HG02885 (cell line): ENCODE data around the gene MBD1.
"Not testable (repeated sequence)": the region's sequence is repeated elsewhere in the genome, so short reads cannot be mapped to it uniquely, and the experiment has no call there.

ENCODE experiments used
- ATAC-seq: cut with Tn5 transposase; IDR thresholded peaks from one replicate; pipeline ENCODE4 v1.9.1; 2021; ENCODE audit warnings: mild to moderate bottlenecking; ENCODE audit not compliant: unreplicated experiment, poor library complexity

The MBD1 gene

GRCh38 chr18:50281295-50281971, at the start of gene MBD1:
MBD1 (minus strand) TSS chr18:50281523; CDS start chr18:50279992, 1,531 bp downstream.
- peak; percentile 90 for ATAC-seq

DNA sequence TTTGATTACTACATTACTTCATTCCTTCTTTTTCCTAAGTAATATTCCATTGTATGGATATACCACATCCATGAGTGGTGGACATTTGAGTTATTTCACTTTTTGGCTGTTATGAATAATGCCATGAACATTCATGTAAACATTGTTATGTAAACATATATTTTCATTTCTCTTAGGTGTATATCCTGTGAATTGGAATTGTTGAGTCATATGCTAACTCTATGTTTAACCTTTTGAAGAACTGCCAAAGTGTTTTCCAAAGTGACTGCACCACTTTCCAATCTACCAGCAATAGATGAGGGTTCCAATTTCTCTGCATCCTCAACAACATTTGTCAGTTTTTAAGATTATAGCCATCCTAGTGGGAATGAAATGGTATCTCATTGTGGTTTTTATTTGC, 48.9 kb upstream of the MBD1 start:
- ATAC-seq, result no peak

GRCh38 chr18:50327983-50328382, 46.7 kb upstream of the MBD1 start:
- ATAC-seq, result no peak

- peak; percentile 76 for ATAC-seq
These were observed 39.4 kb upstream of the MBD1 start for GRCh38 chr18:50320719-50321118.

DNA sequence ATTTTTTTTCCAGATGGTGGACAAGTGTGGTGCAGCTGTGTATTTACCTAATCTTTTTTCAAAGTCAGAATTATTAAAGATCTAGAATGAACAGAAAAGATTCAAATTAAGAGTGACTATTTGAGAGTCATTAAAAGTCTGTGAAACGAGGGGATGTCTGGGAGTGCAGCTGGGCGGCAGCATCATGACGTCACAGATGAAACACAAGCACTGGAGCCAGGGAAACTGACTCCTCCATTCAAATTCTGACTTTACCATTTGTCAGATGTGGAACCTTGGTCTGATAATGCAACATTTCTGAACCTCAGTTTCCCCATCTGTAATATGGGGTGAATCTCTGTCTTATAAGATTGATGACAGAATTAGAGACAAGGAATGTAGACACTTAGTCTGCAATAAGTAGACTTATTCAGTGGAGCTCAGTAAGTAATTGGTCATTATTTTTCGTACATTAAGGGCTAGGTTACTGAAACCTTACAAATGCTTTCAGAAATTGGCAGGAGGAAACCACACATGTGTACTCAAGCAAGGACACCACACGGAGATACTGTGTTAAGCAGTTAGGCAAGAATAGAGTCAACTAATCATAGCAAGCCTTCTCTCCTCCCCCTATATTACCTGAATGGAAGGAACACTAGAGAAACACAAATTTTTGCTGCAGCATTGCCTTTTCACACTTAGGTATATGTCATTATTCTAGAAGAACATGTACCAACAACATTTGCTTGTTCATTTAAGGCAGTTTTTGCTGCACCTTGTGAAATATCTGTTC, 34.0 kb upstream of the MBD1 start:
- ATAC-seq, result peak; percentile 78

GRCh38 chr18:50313873-50314460, 32.6 kb upstream of the MBD1 start:
- ATAC-seq, result no peak

GRCh38 chr18:50313031-50313607, 31.8 kb upstream of the MBD1 start:
- peak; percentile 13 for ATAC-seq

- ATAC-seq, result peak; percentile 76
These were observed 31.1 kb upstream of the MBD1 start for GRCh38 chr18:50312296-50313030.

- no peak for ATAC-seq
These were observed 30.3 kb upstream of the MBD1 start for GRCh38 chr18:50311650-50312049.

DNA sequence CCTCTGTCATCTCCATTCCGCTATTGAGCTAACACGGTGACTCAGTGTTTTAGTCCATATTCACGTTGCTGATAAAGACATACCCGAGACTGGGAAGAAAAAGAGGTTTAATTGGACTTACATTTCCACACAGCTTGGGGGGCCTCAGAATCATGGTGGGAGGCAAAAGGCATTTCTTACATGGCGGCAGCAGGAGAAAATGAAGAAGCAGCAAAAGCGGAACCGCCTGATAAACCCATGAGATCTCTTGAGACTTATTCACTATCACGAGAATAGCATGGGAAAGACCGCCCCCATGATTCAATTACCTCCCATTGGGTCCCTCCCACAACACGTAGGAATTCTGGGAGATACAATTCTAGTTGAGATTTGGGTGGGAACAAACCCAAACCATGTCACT, 28.8 kb upstream of the MBD1 start:
- ATAC-seq, result no peak

DNA sequence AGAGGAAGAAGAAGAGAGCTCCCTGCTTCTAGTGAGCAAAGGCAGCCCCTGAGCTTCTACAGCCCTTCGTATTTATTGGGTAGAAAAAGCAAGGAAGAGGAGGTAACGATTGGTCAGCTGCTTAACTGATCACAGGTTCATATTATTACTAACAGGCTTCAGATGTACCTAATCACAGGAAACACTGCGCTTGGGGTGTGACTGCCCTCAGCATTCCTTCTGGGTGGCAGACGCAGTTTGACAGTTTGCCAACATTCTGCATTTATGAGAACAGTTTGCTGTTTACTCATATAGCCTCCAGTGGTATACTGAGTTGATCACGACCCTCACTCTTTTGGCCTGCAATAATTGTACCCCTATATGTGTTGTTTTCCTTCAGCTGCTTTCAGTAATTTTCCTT, 27.5 kb upstream of the MBD1 start:
- not testable (repeated sequence) for ATAC-seq

DNA sequence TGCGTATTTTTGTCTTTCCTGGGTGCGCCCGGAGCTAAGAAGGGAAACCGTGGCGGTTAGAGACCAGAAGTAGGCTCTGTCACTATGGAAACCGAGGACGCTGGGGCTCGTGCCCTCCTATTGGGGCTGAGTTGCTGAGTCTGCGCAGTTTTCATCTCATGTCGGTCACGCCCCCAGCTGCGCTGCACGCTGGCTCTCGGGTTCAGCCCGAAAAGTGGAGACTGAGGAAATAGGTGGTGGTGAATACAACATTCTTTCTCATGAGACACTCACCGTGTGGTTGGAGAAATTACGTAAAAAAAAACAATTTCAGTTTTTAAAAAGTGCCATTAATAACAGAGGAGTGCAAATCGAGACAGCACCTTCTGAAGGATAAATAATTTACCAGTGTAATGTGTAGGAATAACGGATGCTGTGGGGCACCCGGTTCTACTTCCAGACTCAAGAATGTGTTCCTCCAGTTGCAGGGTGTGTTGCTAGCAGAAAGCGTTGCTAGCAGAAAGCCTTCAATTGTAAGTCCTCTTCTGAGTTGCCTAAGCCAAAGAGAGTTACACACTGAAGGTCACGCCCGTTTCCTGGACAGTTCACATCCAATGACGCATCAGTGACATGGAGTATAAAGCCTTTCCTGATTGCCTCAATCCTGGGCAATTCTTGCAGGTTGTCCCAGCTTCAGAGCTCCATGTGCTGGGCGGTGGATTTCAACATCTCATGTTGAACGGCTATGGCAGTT, 26.6 kb upstream of the MBD1 start:
- ATAC-seq, result peak; percentile 94

DNA sequence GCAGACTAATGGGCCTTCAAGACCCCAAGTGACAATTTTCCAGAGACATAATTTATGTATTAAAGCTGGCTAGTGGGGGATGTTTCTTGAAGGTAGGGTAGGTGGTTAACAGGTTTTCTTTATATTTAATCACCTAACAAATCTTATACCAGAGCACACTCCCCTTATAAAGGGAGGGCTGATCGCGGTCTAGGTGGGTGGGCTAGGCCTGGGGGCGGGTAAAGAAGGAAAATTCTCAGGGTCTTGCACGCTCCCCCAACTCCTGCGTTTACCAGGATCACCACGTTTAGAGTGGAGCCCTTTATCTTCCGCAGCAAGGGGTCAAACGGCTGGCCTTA, 26.0 kb upstream of the MBD1 start:
- ATAC-seq, result no peak

DNA sequence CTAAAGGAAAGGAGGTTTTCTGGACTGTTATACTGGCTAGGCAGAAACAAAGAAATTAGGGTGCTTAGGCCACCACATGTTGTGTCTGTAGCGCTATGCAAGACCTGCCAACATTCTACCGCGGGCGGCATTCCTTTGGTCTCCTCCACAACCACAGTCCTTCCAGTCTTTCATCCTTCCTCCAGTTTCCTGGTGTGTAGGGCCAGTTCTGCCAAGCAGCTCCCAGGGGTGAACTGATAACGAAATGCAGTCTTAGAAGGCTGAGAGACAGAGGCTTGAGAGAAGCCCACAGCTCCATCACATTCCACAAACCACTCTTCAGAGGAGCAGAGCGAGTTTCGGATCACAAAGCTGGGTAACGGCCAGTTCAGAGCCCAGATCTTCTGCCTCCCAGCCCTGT, 25.6 kb upstream of the MBD1 start:
- no peak for ATAC-seq

DNA sequence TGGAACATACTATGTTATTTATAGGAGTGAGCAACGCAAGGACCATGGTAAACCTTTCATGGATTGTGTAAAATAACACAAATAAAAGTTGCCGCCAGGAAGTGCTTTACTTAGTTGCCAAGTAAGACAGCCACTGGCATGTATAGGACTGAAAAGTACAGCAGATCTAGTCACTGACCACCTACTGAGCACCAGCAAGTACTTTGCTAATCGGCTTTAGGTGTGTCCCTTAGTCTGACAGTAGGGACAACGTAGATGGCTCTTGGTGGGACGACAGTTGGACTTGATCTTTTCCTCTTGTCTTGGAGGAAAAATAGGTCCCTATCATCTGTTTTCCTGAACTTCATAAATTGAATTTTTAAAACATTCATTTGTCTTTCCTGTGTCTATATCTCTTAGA, 19.8 kb upstream of the MBD1 start:
- no peak for ATAC-seq

- ATAC-seq, result no peak
These were observed 18.5 kb upstream of the MBD1 start for GRCh38 chr18:50299626-50300388.

GRCh38 chr18:50298443-50299284, 17.3 kb upstream of the MBD1 start:
- ATAC-seq, result no peak
